OCI-LY1 (cell line): Measurements from ENCODE around the gene GRM2.

ENCODE experiments used
- H2AFZ ChIP-seq: fragments of 200-600 bp; sonication (generic), shearing (Covaris generic); 2 replicates; pipeline ENCODE4 v1.6.0; 2014; ENCODE audit warnings: antibody characterized with exemption, mild to moderate bottlenecking, low read length
- H3F3A ChIP-seq: fragments of 200-600 bp; sonication (generic), shearing (Covaris generic); 2 replicates; pipeline ENCODE4 v1.6.0; 2014; ENCODE audit warnings: mild to moderate bottlenecking, antibody characterized with exemption, low read length, moderate library complexity; ENCODE audit not compliant: insufficient read depth
- H3K27ac ChIP-seq: fragments of 200-600 bp; sonication (generic); 2 replicates; pipeline ENCODE4 v1.5.1; 2014; ENCODE audit warnings: low read length, mixed run types, mild to moderate bottlenecking, low read depth; ENCODE audit not compliant: poor library complexity, severe bottlenecking
- H3K27me3 ChIP-seq: fragments of 200-600 bp; sonication (generic); 2 replicates; pipeline ENCODE4 v1.6.0; 2014; ENCODE audit warnings: antibody characterized with exemption, mild to moderate bottlenecking, low read length, moderate library complexity; ENCODE audit not compliant: insufficient read depth
- H3K36me3 ChIP-seq: fragments of 200-600 bp; sonication (generic); 2 replicates; pipeline ENCODE4 v1.6.1; 2014; ENCODE audit warnings: mild to moderate bottlenecking, antibody characterized with exemption, low read length, moderate library complexity, mixed read lengths; ENCODE audit not compliant: insufficient read depth
- H3K4me1 ChIP-seq: fragments of 200-600 bp; sonication (generic); 2 replicates; pipeline ENCODE4 v1.5.1; 2014; ENCODE audit warnings: mild to moderate bottlenecking, low read length, moderate library complexity; ENCODE audit not compliant: insufficient read depth, severe bottlenecking
- H3K4me2 ChIP-seq: fragments of 200-600 bp; sonication (generic), shearing (Covaris generic); 2 replicates; pipeline ENCODE4 v1.6.1; 2014; ENCODE audit warnings: low read length
- H3K4me3 ChIP-seq: fragments of 200-600 bp; sonication (generic); 2 replicates; pipeline ENCODE4 v1.5.1; 2014; ENCODE audit warnings: low read length, low read depth, mild to moderate bottlenecking, mixed read lengths; ENCODE audit not compliant: poor library complexity, severe bottlenecking
- H3K79me2 ChIP-seq: fragments of 200-600 bp; shearing (Covaris generic); 2 replicates; pipeline ENCODE4 v1.6.1; 2016; ENCODE audit warnings: mixed run types, low read length, mixed read lengths; ENCODE audit not compliant: insufficient read depth
- H3K9ac ChIP-seq: fragments of 200-600 bp; sonication (generic), shearing (Covaris generic); 2 replicates; pipeline ENCODE4 v1.6.1; 2014; ENCODE audit warnings: mild to moderate bottlenecking, low read length, mixed read lengths
- H3K9me2 ChIP-seq: fragments of 200-600 bp; sonication (generic), shearing (Covaris generic); 2 replicates; pipeline ENCODE4 v1.6.1; 2014; ENCODE audit warnings: low read depth, mild to moderate bottlenecking, low read length, mixed read lengths
- H3K9me3 ChIP-seq: fragments of 200-600 bp; shearing (Covaris generic); 2 replicates; pipeline ENCODE4 v1.6.1; 2014; ENCODE audit warnings: low read length, mixed read lengths
- H4K20me1 ChIP-seq: fragments of 200-600 bp; sonication (generic), shearing (Covaris generic); 2 replicates; pipeline ENCODE4 v1.6.0; 2016; ENCODE audit warnings: mild to moderate bottlenecking, low read length; ENCODE audit not compliant: insufficient read depth
- EZH2 ChIP-seq: fragments of 200-600 bp; sonication (generic), shearing (Covaris generic); IDR thresholded peaks from 2 replicates; pipeline ENCODE4 v1.8.0; 2017; ENCODE audit warnings: borderline replicate concordance, mixed run types, mild to moderate bottlenecking, antibody characterized with exemption, low read length, moderate library complexity, mixed read lengths
- TF ChIP-seq, protein P1 (sequence below): fragments of 200-600 bp; sonication (generic), shearing (Covaris generic); IDR thresholded peaks from 2 replicates; pipeline ENCODE4 v1.5.1; 2017; ENCODE audit warnings: mild to moderate bottlenecking, antibody characterized with exemption, low read length, moderate library complexity, mixed read lengths

Gene GRM2

DNA sequence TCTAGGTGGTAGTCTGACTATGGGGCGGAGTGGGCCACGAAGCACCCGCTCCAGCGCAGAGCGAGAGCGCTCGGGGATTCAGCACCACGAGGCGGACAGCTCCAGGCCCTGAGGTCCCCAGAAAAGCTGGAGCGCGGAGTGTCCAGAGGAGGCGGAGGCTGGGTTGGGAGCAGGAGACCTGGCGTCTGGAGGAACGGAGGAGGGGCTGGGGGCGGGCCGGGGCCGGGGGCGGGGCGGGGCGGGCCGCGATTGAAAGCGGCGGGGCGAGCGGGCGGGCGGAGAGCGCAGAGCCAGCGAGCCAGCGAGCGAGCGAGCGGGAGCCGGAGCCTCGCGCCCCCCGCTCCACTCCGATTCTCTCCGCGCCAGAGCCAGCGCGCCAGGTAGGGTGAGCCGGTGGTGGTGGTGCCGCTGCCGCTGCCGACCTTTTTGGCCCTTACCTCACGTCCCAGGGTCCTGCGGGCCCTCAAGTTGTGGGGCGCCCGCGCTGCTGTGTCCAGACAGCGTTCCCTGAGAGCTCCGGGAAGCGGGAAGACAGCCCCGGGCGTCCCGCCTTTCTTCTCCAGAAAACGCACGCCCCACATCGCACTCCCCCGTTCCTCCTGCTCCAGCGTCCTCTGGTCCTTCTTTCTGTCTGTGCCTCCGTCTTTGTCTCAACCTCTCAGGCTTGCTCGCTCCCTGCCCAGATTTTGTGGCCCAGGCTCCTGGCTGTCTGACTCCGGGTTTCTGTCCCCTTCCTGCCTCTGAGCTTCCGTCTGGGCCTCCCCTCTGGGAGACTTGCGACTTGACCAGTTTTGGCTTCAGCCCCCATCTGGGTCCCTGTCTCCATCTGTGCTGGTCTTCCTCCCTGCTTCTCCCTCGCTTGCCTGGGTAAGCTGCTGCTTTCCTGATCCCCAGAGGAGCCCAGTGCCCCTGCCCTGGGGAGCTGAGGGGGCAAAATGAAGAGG lies at the start of gene GRM2:
Gene GRM2 (plus strand): TSS at position 281 of the 944 bp plus-strand sequence. CDS start 1,916 bp downstream, outside the sequence.
- Histone ChIP-seq H3K4me3 (no peak within 1 kb of the TSS), H3K36me3 (peaks cover 19% of the 10 kb centered on the region), H3K79me2 (no peaks in the 10 kb centered on the region), H4K20me1 (no peaks in the 10 kb centered on the region), H3K9ac (no peak within 1 kb of the TSS), H3K4me2 (no peak within 1 kb of the TSS), H2AFZ (no peak within 1 kb of the TSS), H3K4me1 (no peaks in the 10 kb centered on the region), H3K27me3 (no peaks in the 10 kb centered on the region), H3K9me2 (no peaks in the 10 kb centered on the region), H3F3A (no peaks in the 10 kb centered on the region), H3K27ac (no peak within 1 kb of the TSS), H3K9me3 (no peaks in the 10 kb centered on the region)
- TF ChIP-seq, protein P1, sequence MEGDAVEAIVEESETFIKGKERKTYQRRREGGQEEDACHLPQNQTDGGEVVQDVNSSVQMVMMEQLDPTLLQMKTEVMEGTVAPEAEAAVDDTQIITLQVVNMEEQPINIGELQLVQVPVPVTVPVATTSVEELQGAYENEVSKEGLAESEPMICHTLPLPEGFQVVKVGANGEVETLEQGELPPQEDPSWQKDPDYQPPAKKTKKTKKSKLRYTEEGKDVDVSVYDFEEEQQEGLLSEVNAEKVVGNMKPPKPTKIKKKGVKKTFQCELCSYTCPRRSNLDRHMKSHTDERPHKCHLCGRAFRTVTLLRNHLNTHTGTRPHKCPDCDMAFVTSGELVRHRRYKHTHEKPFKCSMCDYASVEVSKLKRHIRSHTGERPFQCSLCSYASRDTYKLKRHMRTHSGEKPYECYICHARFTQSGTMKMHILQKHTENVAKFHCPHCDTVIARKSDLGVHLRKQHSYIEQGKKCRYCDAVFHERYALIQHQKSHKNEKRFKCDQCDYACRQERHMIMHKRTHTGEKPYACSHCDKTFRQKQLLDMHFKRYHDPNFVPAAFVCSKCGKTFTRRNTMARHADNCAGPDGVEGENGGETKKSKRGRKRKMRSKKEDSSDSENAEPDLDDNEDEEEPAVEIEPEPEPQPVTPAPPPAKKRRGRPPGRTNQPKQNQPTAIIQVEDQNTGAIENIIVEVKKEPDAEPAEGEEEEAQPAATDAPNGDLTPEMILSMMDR: no peak
- no peak for TF ChIP-seq EZH2

- Histone ChIP-seq H3K4me2 (no peak overlapping the region), H3K9me2 (no peaks in the 10 kb centered on the region), H3K9me3 (no peaks in the 10 kb centered on the region), H3K36me3 (peaks cover 29% of the 10 kb centered on the region; the same call in 1 of the 2 replicates), H3F3A (no peaks in the 10 kb centered on the region), H3K79me2 (no peaks in the 10 kb centered on the region), H3K27me3 (no peaks in the 10 kb centered on the region), H3K4me3 (no peak overlapping the region), H3K9ac (no peak overlapping the region), H2AFZ (no peak overlapping the region), H3K4me1 (no peaks in the 10 kb centered on the region), H3K27ac (no peak overlapping the region), H4K20me1 (no peaks in the 10 kb centered on the region)
- TF ChIP-seq, protein P1: no peak
- no peak for TF ChIP-seq EZH2
Observed at GRCh38 chr3:51657234-51657633, 49.6 kb upstream of the GRM2 start.

GRCh38 chr3:51659942-51660341 lies 46.9 kb upstream of the GRM2 start:
- H3K27ac ChIP-seq: no peak overlapping the region
- no peak overlapping the region for H3K4me3 ChIP-seq
- no peaks in the 10 kb centered on the region for H3K4me1 ChIP-seq
- H3K9me3 ChIP-seq: no peaks in the 10 kb centered on the region
- H3K36me3 ChIP-seq: peaks cover 38% of the 10 kb centered on the region; the same call in 1 of the 2 replicates
- H4K20me1 ChIP-seq: no peaks in the 10 kb centered on the region
- H3K4me2 ChIP-seq: no peak overlapping the region
- no peaks in the 10 kb centered on the region for H3F3A ChIP-seq
- H2AFZ ChIP-seq: no peak overlapping the region
- TF ChIP-seq EZH2: no peak
- TF ChIP-seq, protein P1: no peak
- no peaks in the 10 kb centered on the region for H3K79me2 ChIP-seq
- H3K9me2 ChIP-seq: no peaks in the 10 kb centered on the region
- H3K9ac ChIP-seq: no peak overlapping the region
- H3K27me3 ChIP-seq: no peaks in the 10 kb centered on the region
